H1 (cell line): ENCODE results near the gene PLXNA4.

Experiments used
- CTCF ChIP-seq, 3 experiments: IDR thresholded peaks; 1 replicate in 2 of 3; 2 replicates in 1 of 3; pipeline versions ENCODE4 v1.5.1 to v1.6.1; 2011; ENCODE audit warnings: low read length in 3 of 3, mild to moderate bottlenecking in 3 of 3, inconsistent platforms in 2 of 3, low read depth in 1 of 3, moderate library complexity in 1 of 3; ENCODE audit not compliant: insufficient read depth in 1 of 3; ENCODE audit errors: control extremely low read depth in 1 of 3
- EZH2 ChIP-seq: fragments of 200-600 bp; sonication (generic); IDR thresholded peaks from 2 replicates; pipeline ENCODE4 v1.7.1; 2012; ENCODE audit warnings: low read depth, mild to moderate bottlenecking, moderate library complexity, low read length, inconsistent platforms; ENCODE audit not compliant: severe bottlenecking
- POLR2A ChIP-seq, 2 experiments: IDR thresholded peaks; 1 replicate in 1 of 2; 2 replicates in 1 of 2; pipeline ENCODE4 v1.6.1; 2011; ENCODE audit warnings: low read depth in 2 of 2, low read length in 2 of 2, mild to moderate bottlenecking in 2 of 2; ENCODE audit errors: control extremely low read depth in 1 of 2
- RFX5 ChIP-seq: IDR thresholded peaks from 2 replicates; pipeline ENCODE4 v1.6.1; 2011; ENCODE audit warnings: low read depth, low read length, improper control_type of control experiment, borderline replicate concordance
- ZNF274 ChIP-seq: IDR thresholded peaks from 2 replicates; pipeline ENCODE4 v1.7.0; 2012; ENCODE audit warnings: low read length, borderline replicate concordance; ENCODE audit errors: extremely low read depth

- TF ChIP-seq RFX5 (no peak), POLR2A (IDR thresholded peaks at IDR 0.05; ENCODE audit: control extremely low read depth in 1 of 2, low read depth in 2 of 2, low read length in 2 of 2) (no peak), EZH2 (no peak), CTCF (IDR thresholded peaks at IDR 0.05; ENCODE audit: control extremely low read depth in 1 of 3, insufficient read depth in 1 of 3, low read depth in 1 of 3, low read length in 3 of 3) (no peak), ZNF274 (no peak)
Observed at GRCh38 chr7:132490474-132490873, 85.8 kb downstream of the PLXNA4 start.
